ENCODE measurements around the gene PTGDR. TPM values are rescaled to one million over a fixed set of nuclear protein-coding genes. Genes with fewer than 3 reads are reported as not detected.

Gene PTGDR
- total and polyA plus RNA-seq, 2 donors (not counting 1 experiment from before 2014, with no cell fraction given) = 0.08 TPM; not detected in 1

DNA sequence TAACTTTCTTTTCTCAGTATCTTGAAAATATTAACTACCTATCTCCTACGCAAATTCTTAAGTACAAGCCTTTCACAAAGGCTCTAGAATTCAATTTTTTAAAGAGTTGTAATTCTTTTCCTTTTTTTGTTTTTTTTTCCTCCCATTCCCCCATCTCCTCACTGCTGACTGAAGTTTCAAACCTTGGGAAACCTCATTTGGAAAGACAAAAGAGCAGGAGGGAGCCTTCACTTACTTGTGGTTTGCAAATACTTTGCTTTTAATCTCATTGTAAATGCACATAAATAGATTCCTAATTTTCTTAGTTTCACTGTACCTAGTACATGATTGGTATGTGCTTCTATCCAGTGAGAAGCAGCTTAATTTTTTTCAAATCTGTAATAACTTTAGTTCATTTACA is 15.8 kb upstream of the PTGDR start:
- H3K4me1 ChIP-seq (ENCODE audit: control insufficient read depth, extremely low read depth, insufficient read depth, low read length) = no peaks in the 10 kb centered on the region
- no peak overlapping the region for H2AFZ ChIP-seq (ENCODE audit: low read length)
- peaks cover 7% of the 10 kb centered on the region for H3K27me3 ChIP-seq (ENCODE audit: control insufficient read depth, insufficient read depth, low read length)
- no peak for TF ChIP-seq EZH2 (IDR thresholded peaks at IDR 0.05; ENCODE audit: low read length, missing control alignments)
- TF ChIP-seq, protein P1, sequence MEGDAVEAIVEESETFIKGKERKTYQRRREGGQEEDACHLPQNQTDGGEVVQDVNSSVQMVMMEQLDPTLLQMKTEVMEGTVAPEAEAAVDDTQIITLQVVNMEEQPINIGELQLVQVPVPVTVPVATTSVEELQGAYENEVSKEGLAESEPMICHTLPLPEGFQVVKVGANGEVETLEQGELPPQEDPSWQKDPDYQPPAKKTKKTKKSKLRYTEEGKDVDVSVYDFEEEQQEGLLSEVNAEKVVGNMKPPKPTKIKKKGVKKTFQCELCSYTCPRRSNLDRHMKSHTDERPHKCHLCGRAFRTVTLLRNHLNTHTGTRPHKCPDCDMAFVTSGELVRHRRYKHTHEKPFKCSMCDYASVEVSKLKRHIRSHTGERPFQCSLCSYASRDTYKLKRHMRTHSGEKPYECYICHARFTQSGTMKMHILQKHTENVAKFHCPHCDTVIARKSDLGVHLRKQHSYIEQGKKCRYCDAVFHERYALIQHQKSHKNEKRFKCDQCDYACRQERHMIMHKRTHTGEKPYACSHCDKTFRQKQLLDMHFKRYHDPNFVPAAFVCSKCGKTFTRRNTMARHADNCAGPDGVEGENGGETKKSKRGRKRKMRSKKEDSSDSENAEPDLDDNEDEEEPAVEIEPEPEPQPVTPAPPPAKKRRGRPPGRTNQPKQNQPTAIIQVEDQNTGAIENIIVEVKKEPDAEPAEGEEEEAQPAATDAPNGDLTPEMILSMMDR (conservative IDR thresholded peaks at IDR 0.05 in 1 of 2, IDR thresholded peaks at IDR 0.05 in 1 of 2; ENCODE audit: low read depth in 1 of 2, low read length in 2 of 2) = no peak
- no peaks in the 10 kb centered on the region for H3K9me3 ChIP-seq (ENCODE audit: control insufficient read depth, insufficient read depth, low read depth, low read length)
- H4K20me1 ChIP-seq (ENCODE audit: control insufficient read depth, extremely low read depth, insufficient read depth, low read length) = no peaks in the 10 kb centered on the region
- H3K9ac ChIP-seq (ENCODE audit: insufficient read depth, low read length) = no peak overlapping the region
- H3K79me2 ChIP-seq (ENCODE audit: control insufficient read depth, insufficient read depth, low read length) = no peaks in the 10 kb centered on the region
- H3K4me2 ChIP-seq (ENCODE audit: extremely low read depth, insufficient read depth, low read length) = no peak overlapping the region
- H3K4me3 ChIP-seq (replicated peaks in 1 of 4; ENCODE audit: control extremely low read depth in 1 of 4, insufficient read depth in 1 of 4, low read depth in 3 of 4, low read length in 4 of 4) = no peak overlapping the region
- no peak for DNase-seq (ENCODE audit: low read depth in 2 of 2)
- H3K36me3 ChIP-seq (ENCODE audit: control insufficient read depth, insufficient read depth, low read length) = no peaks in the 10 kb centered on the region
- H3K27ac ChIP-seq (ENCODE audit: insufficient read depth, low read length) = no peak overlapping the region

DNA sequence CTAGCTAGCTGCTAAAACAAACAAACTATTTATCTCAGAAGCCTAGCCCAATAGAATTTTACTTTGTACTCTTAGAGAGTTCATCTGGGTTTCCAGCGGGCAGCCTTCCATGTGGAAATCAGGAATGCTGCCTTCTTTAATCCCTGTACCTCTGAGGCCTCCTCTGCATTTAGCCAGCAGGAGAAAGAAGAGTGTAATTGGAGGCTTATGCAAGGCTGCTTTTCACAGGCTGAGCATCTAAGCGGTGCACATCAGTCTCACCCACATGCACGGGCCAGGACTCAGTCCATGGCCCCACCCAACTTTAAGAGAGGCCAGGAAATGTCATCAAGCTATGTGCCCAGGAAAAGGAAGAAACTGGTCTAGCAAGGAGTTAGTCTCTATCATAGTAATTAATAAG is 14.0 kb upstream of the PTGDR start:
- Histone ChIP-seq H3K9me3 (ENCODE audit: control insufficient read depth, insufficient read depth, low read depth, low read length) (no peaks in the 10 kb centered on the region), H3K9ac (ENCODE audit: insufficient read depth, low read length) (no peak overlapping the region), H3K4me3 (replicated peaks in 1 of 4; ENCODE audit: control extremely low read depth in 1 of 4, insufficient read depth in 1 of 4, low read depth in 3 of 4, low read length in 4 of 4) (no peak overlapping the region), H3K27me3 (ENCODE audit: control insufficient read depth, insufficient read depth, low read length) (peaks cover 2% of the 10 kb centered on the region), H3K27ac (ENCODE audit: insufficient read depth, low read length) (no peak overlapping the region), H3K36me3 (ENCODE audit: control insufficient read depth, insufficient read depth, low read length) (no peaks in the 10 kb centered on the region), H2AFZ (ENCODE audit: low read length) (no peak overlapping the region), H3K79me2 (ENCODE audit: control insufficient read depth, insufficient read depth, low read length) (no peaks in the 10 kb centered on the region), H4K20me1 (ENCODE audit: control insufficient read depth, extremely low read depth, insufficient read depth, low read length) (no peaks in the 10 kb centered on the region), H3K4me1 (ENCODE audit: control insufficient read depth, extremely low read depth, insufficient read depth, low read length) (no peaks in the 10 kb centered on the region), H3K4me2 (ENCODE audit: extremely low read depth, insufficient read depth, low read length) (no peak overlapping the region)
- TF ChIP-seq, protein P1 (conservative IDR thresholded peaks at IDR 0.05 in 1 of 2, IDR thresholded peaks at IDR 0.05 in 1 of 2; ENCODE audit: low read depth in 1 of 2, low read length in 2 of 2) = no peak
- no peak for TF ChIP-seq EZH2 (IDR thresholded peaks at IDR 0.05; ENCODE audit: low read length, missing control alignments)
- DNase-seq (ENCODE audit: low read depth in 2 of 2) = peak; percentile 25 to 44

DNA sequence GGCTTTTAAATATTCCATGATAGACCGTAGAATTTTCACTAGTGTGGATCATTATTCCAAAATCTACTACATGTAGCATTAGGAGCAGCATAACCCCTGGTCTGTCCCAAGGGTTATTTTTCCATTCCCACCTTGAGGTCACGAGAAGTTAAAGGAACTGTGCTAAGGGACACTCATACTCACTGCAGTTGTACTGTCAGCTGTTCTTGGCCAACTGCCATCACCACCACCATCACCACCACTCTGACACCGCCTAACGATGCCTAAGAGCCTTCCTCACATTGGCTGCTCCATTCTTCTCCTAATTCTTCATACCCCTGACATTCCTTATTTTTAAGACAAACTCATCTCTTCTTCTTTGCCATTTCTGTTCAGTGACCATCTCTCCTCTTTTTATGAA is 13.4 kb upstream of the PTGDR start:
- Histone ChIP-seq H3K9ac (ENCODE audit: insufficient read depth, low read length) (no peak overlapping the region), H3K4me3 (replicated peaks in 1 of 4; ENCODE audit: control extremely low read depth in 1 of 4, insufficient read depth in 1 of 4, low read depth in 3 of 4, low read length in 4 of 4) (no peak overlapping the region), H3K4me2 (ENCODE audit: extremely low read depth, insufficient read depth, low read length) (no peak overlapping the region), H2AFZ (ENCODE audit: low read length) (no peak overlapping the region), H4K20me1 (ENCODE audit: control insufficient read depth, extremely low read depth, insufficient read depth, low read length) (no peaks in the 10 kb centered on the region), H3K27me3 (ENCODE audit: control insufficient read depth, insufficient read depth, low read length) (peaks cover 2% of the 10 kb centered on the region), H3K4me1 (ENCODE audit: control insufficient read depth, extremely low read depth, insufficient read depth, low read length) (no peaks in the 10 kb centered on the region), H3K27ac (ENCODE audit: insufficient read depth, low read length) (no peak overlapping the region), H3K36me3 (ENCODE audit: control insufficient read depth, insufficient read depth, low read length) (no peaks in the 10 kb centered on the region), H3K9me3 (ENCODE audit: control insufficient read depth, insufficient read depth, low read depth, low read length) (no peaks in the 10 kb centered on the region), H3K79me2 (ENCODE audit: control insufficient read depth, insufficient read depth, low read length) (no peaks in the 10 kb centered on the region)
- DNase-seq (ENCODE audit: low read depth in 2 of 2) = no peak
- TF ChIP-seq EZH2 (IDR thresholded peaks at IDR 0.05; ENCODE audit: low read length, missing control alignments) = no peak
- TF ChIP-seq, protein P1 (conservative IDR thresholded peaks at IDR 0.05 in 1 of 2, IDR thresholded peaks at IDR 0.05 in 1 of 2; ENCODE audit: low read depth in 1 of 2, low read length in 2 of 2) = no peak

Data from fibroblast of lung (primary cell).